GM18502 (cell line): ENCODE data around the gene TRAF5.
"Not testable (repeated sequence)": the region's sequence is repeated elsewhere in the genome, so short reads cannot be mapped to it uniquely, and the experiment has no call there.

Experiments used
- ATAC-seq: cut with Tn5 transposase; IDR thresholded peaks from one replicate; pipeline ENCODE4 v1.9.1; 2021; ENCODE audit warnings: mild to moderate bottlenecking; ENCODE audit not compliant: unreplicated experiment, poor library complexity

The TRAF5 gene

DNA sequence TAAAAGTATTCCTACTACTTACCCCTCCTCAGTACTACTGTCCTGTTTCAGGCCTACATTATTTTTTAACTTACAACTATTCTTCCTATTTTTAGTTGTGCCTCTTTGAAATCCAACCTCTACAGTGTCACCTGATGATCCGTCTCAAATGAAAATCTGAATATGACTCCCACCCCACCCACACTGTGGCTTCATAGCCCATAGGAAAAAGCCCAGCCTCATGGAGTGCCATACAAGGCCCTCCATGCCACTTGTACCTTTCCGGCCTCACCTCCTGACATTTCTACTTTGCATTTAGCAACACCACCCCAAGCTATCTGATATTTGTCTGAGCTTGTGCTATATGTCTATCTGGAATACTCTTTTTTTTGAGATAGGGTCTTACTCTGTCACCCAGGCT lies 49.3 kb downstream of the TRAF5 start:
- no peak for ATAC-seq

GRCh38 chr1:211376807-211377470 lies 50.3 kb downstream of the TRAF5 start:
- no peak for ATAC-seq

- ATAC-seq, result no peak
Observed at GRCh38 chr1:211377539-211378450, 51.2 kb downstream of the TRAF5 start.

DNA sequence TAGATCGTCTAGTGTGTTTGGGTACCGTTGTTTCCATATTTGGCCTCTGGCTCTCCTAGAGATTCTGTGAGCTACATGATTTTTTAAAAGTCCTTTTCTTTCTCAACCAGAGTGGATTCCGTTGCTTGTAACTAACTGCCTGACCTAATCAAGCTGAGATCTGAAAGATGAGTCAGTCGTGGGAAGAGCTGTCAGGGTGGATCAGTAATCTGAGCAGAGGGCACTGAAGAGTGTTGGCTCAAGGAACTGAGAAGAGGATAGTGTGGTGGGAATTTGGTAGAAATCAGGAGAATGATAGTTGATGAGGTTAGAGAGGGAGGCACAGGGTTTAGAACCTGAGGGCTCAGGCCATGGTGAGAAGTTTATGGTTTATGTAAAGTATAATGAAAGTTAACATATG lies 52.2 kb downstream of the TRAF5 start:
- ATAC-seq, result no peak

DNA sequence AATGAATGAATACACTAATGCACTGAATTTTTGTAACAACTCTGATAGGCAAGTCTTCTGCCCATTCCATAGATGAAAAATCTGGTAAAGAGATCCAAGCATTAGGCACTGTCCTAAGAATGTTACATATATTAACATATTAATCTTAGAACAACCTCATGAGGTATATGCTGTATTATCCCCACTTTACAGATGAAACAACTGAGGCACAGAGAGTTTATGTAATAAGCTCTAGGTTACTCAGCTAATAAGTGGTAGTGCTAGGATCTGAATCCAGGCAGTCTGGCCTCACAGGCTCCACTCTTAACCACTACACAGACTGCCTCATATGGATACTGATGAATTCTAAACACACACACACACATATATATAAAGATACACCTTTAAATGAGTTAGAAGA lies 52.8 kb downstream of the TRAF5 start:
- ATAC-seq, result no peak

DNA sequence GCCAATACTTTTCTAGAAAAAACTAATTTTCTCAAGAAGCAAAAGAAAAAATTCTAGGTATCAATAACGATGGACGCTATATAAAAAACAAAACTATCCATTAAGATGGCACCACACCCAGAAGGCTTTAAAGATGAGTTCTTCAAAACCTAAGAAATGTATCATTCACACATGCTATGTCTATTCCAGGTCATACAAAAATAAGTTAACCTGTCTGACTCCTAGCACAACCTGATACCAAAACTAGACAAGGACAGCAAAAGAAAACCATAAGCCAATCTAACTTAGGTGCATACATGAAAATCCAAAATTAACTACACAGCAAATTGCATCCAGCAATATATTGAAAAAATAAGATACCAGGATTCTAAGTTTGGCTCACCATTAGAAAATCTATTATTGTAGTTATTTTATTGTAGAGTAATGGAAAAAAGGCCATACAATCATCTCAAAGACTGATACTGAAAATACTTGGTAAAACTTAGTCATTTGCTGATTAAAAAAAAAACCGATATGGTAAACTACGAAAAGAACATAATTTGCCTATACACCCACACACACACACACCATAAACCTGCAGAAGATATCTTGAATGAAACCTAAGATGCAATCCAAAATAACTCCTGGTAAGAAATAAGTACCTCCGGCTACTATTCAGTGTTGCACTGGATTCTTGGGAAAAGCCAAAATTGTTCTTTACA lies 55.0 kb downstream of the TRAF5 start:
- ATAC-seq, result peak; percentile 25

DNA sequence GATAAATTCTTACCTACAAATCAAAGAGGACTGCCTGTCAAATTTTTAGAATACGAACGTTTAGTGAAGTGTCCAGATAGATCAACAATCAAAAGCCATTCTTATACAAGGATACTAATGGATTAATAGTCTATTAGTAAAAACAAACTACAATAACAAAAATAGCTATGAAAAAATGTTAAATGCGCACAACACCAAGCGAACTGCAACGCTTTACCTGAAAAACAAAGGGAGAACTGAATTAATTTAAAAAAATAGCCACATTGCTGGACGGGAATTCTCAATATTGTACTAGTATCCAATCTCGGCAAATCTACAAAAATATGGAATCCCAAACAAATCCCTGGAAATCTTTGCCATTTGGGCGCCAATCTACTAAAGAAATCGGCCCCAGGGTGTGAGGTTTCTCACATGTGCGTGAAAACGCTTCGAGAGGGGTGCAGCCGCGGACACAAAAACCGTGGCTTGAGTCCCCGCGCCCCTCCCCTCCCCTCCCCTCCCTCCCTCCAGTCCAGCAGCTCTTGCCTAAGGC lies 55.6 kb downstream of the TRAF5 start:
- no peak for ATAC-seq

GRCh38 chr1:211382714-211383480 lies 56.3 kb downstream of the TRAF5 start:
- peak; percentile 95 for ATAC-seq

DNA sequence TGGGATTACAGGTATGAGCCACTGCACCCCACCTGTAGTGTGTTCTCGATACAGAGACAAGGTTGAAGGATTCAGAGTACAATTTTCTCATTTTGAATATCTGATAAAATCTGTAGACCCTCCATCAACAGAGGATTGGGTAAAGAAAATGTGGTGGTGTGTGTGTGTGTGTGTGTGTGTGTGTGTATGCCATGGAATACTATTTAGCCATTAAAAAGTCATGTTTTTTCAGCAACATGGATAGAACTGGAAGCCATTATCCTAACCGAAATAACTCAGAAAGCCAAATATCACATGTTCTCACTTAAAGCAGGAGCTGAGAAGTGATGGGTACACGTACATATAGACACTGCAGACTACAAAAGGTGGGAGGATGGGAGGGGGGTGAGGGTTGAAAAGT lies 57.9 kb downstream of the TRAF5 start:
- ATAC-seq, result no peak

GRCh38 chr1:211386921-211387320 lies 60.3 kb downstream of the TRAF5 start:
- ATAC-seq, result no peak

- not testable (repeated sequence) for ATAC-seq
Observed at GRCh38 chr1:211390829-211391228, 64.2 kb downstream of the TRAF5 start.

GRCh38 chr1:211393203-211393602 lies 66.6 kb downstream of the TRAF5 start:
- no peak for ATAC-seq

GRCh38 chr1:211398266-211398930 lies 71.8 kb downstream of the TRAF5 start:
- ATAC-seq, result not testable (repeated sequence)

GRCh38 chr1:211399851-211400393 lies 73.3 kb downstream of the TRAF5 start:
- not testable (repeated sequence) for ATAC-seq

DNA sequence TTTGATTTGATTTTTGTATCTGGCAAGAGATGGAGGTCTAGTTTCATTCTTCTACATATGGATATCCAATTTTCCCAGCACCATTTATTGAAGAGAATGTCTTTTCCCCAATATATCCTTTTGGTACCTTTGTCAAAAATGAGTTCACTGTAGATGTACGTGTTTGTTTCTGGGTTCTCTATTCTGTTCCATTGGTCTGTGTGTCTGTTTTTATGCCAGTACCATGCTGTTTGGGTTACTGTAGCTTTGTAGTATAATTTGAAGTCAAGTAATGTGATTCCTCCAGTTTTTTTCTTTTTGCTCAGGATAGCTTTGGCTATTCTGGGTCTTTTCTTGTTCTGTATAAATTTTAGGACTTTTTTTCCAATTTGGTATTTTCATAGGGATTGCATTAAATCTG lies 75.1 kb downstream of the TRAF5 start:
- not testable (repeated sequence) for ATAC-seq

DNA sequence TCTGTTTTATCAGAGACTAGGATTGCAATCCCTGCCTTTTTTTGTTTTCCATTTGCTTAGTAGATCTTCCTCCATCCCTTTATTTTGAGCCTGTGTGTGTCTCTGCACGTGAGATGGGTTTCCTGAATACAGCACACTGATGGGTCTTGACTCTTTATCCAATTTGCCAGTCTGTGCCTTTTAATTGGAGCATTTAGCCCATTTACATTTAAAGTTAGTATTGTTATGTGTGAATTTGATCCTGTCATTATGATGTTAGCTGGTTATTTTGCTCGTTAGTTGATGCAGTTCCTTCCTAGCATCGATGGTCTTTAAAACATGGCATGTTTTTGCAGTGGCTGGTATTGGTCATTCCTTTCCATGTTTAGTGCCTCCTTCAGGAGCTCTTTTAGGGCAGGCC lies 79.5 kb downstream of the TRAF5 start:
- ATAC-seq, result not testable (repeated sequence)

- ATAC-seq, result not testable (repeated sequence)
Observed at GRCh38 chr1:211407749-211408148, 81.1 kb downstream of the TRAF5 start.

GRCh38 chr1:211411639-211412038 lies 85.0 kb downstream of the TRAF5 start:
- no peak for ATAC-seq

- no peak for ATAC-seq
Observed at GRCh38 chr1:211415700-211416099, 89.1 kb downstream of the TRAF5 start.
